ENCODE data around the gene RHEB. TPM values are rescaled to one million over a fixed set of nuclear protein-coding genes. Genes with fewer than 3 reads are reported as not detected.

The RHEB gene
- total RNA-seq, 2 experiments from 2014 or later, result 57.6 to 93.2 TPM

DNA sequence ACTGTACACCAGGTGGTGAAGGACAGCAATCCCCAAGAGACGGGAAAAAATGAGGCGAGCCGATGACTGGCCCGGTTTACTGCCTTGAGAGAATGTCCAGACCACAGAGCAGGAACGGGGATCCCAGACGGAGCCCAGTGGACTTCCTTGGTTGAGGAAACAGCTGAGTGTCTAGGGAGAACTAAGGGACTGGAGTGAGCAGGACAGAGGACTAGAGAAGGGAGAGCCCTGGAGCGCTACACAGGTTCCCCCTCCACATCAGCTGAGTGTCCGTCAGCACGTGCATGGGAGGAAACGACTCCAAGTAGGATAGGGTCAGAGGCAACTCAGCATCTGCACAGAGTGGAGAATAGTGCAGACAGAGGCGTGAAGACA lies 102.8 kb downstream of the RHEB start:
- no peaks in the 10 kb centered on the region for H3K36me3 ChIP-seq (ENCODE audit: insufficient read depth, low read length)
- ChIA-PET CTCF (ENCODE audit: unreplicated experiment) (no interaction called here), POLR2A (interaction anchor here (0.7 kb wide), 1 partner anchor 13 kb away, joined by 4 read pairs; no protein-coding TSS in a partner anchor)
- H2AFZ ChIP-seq (ENCODE audit: low read length), result no peak overlapping the region
- H3K9me3 ChIP-seq (ENCODE audit: low read length), result no peaks in the 10 kb centered on the region
- BruUV-seq (replicated peaks), result no TSS peak
- H3K4me3 ChIP-seq (ENCODE audit: low read depth, low read length, poor library complexity, severe bottlenecking), result no peak overlapping the region
- no peak for DNase-seq (ENCODE audit: low spot score)
- H3K79me2 ChIP-seq (ENCODE audit: insufficient read depth, low read depth, low read length), result no peaks in the 10 kb centered on the region
- intact Hi-C loops (cut with micrococcal nuclease; ENCODE audit: unreplicated experiment), result no loop called here
- H3K27ac ChIP-seq (ENCODE audit: low read depth, low read length, poor library complexity, severe bottlenecking), result no peak overlapping the region
- H3K9me2 ChIP-seq (ENCODE audit: insufficient read depth, low read length), result no peaks in the 10 kb centered on the region
- TF ChIP-seq EZH2phosphoT487 (IDR thresholded peaks at IDR 0.05; ENCODE audit: borderline replicate concordance, low read depth, low read length), result no peak
- TF ChIP-seq, protein P1, sequence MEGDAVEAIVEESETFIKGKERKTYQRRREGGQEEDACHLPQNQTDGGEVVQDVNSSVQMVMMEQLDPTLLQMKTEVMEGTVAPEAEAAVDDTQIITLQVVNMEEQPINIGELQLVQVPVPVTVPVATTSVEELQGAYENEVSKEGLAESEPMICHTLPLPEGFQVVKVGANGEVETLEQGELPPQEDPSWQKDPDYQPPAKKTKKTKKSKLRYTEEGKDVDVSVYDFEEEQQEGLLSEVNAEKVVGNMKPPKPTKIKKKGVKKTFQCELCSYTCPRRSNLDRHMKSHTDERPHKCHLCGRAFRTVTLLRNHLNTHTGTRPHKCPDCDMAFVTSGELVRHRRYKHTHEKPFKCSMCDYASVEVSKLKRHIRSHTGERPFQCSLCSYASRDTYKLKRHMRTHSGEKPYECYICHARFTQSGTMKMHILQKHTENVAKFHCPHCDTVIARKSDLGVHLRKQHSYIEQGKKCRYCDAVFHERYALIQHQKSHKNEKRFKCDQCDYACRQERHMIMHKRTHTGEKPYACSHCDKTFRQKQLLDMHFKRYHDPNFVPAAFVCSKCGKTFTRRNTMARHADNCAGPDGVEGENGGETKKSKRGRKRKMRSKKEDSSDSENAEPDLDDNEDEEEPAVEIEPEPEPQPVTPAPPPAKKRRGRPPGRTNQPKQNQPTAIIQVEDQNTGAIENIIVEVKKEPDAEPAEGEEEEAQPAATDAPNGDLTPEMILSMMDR (conservative IDR thresholded peaks at IDR 0.05; ENCODE audit: low read length), result no peak
- H4K20me1 ChIP-seq (ENCODE audit: insufficient read depth, low read length), result no peaks in the 10 kb centered on the region
- no peak overlapping the region for H3K4me2 ChIP-seq (ENCODE audit: low read length)
- H3K4me1 ChIP-seq (ENCODE audit: insufficient read depth, low read length, poor library complexity, severe bottlenecking), result no peaks in the 10 kb centered on the region

DNA sequence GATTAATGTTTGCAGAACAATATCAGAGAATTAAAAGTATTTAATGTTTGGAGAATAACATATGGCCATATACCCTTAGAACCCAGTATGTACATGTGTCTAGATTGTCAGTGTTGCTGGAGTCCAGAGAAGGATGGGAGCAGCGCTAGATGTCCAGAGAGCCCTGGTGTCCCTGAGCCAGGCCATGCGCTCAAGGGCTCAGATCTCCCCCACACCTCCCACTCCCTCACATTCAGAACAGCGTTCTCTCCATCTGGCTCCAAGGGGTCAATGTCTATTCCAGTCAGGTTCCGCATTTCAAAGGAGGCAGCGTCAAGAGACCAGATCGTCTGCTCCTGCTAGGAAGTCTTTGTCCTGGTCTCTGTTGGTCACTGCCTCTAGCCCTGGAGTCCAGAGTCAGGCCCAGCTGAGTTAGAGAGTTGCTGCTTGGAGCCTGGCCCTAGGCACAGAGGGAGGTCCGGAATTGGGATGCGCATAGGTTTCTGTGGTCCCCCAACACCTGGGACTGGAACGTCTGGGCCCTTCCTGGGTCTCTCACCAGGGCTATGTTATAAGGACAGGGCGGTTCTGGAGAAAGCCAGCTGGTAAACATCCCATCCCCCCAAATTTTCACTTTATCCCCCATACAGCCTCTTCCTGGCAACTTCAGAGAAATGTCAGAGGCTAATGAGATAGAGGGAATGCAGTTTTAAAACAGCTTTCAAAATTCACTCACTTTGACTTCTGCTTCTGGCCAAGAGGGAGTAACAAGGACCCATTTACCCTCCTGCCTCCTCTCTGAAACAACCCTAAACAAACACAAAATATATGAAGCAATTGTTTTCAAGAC lies 103.4 kb downstream of the RHEB start:
- Histone ChIP-seq H3K27ac (ENCODE audit: low read depth, low read length, poor library complexity, severe bottlenecking) (no peak overlapping the region), H3K9me3 (ENCODE audit: low read length) (no peaks in the 10 kb centered on the region), H3K4me2 (ENCODE audit: low read length) (no peak overlapping the region), H4K20me1 (ENCODE audit: insufficient read depth, low read length) (no peaks in the 10 kb centered on the region), H3K4me3 (ENCODE audit: low read depth, low read length, poor library complexity, severe bottlenecking) (no peak overlapping the region), H3K9me2 (ENCODE audit: insufficient read depth, low read length) (no peaks in the 10 kb centered on the region), H3K4me1 (ENCODE audit: insufficient read depth, low read length, poor library complexity, severe bottlenecking) (no peaks in the 10 kb centered on the region), H3K79me2 (ENCODE audit: insufficient read depth, low read depth, low read length) (no peaks in the 10 kb centered on the region), H3K36me3 (ENCODE audit: insufficient read depth, low read length) (no peaks in the 10 kb centered on the region), H2AFZ (ENCODE audit: low read length) (no peak overlapping the region)
- ChIA-PET POLR2A (interaction anchor here (0.7 kb wide), 1 partner anchor 12 kb away, joined by 4 read pairs; no protein-coding TSS in a partner anchor), CTCF (ENCODE audit: unreplicated experiment) (no interaction called here)
- no peak for TF ChIP-seq EZH2phosphoT487 (IDR thresholded peaks at IDR 0.05; ENCODE audit: borderline replicate concordance, low read depth, low read length)
- TF ChIP-seq, protein P1 (conservative IDR thresholded peaks at IDR 0.05; ENCODE audit: low read length), result no peak
- intact Hi-C loops (cut with micrococcal nuclease; ENCODE audit: unreplicated experiment), result no loop called here
- DNase-seq (ENCODE audit: low spot score), result no peak
- no TSS peak for BruUV-seq (replicated peaks)

Small RNA genes lying within 50 kb of the gene (microRNA-seq; reads per million reads assigned to microRNA genes)
- not detected for gene MIR3907 (ENCODE audit: borderline replicate concordance)

Small RNA genes lying within 50 kb of the gene (small RNA-seq; reads per million reads assigned to genes)
- gene MIR3907 (not detected), gene RN7SL76P (not detected)

Other genes with a start within 250 kb of the RHEB start
- 44.1 and 44.2 TPM in 2 replicates for gene NUB1, start 178.1 kb downstream of the RHEB start, total RNA-seq (2014; rRNA removed; shearing (Covaris generic))
- 50.7 and 57.0 TPM in 2 replicates for gene NUB1, start 178.1 kb downstream of the RHEB start, total RNA-seq (2022)
- 0.13 and 0.44 TPM in 2 replicates for gene WDR86, start 109.9 kb downstream of the RHEB start, total RNA-seq (2014; rRNA removed; shearing (Covaris generic))
- gene WDR86, start 109.9 kb downstream of the RHEB start, total RNA-seq (2022), result 0.51 and 0.65 TPM in 2 replicates
- gene CRYGN, start 79.8 kb downstream of the RHEB start, total RNA-seq (2014; rRNA removed; shearing (Covaris generic)), result 0.09 and 0.26 TPM in 2 replicates
- not detected in 2 replicates for gene CRYGN, start 79.8 kb downstream of the RHEB start, total RNA-seq (2022)

All from OCI-LY7 (cell line).